ENCODE data around the gene TRAPPC3L.
A peak's percentile ranks its signal among the peaks of the same experiment; 100 is the strongest.

Gene TRAPPC3L

DNA sequence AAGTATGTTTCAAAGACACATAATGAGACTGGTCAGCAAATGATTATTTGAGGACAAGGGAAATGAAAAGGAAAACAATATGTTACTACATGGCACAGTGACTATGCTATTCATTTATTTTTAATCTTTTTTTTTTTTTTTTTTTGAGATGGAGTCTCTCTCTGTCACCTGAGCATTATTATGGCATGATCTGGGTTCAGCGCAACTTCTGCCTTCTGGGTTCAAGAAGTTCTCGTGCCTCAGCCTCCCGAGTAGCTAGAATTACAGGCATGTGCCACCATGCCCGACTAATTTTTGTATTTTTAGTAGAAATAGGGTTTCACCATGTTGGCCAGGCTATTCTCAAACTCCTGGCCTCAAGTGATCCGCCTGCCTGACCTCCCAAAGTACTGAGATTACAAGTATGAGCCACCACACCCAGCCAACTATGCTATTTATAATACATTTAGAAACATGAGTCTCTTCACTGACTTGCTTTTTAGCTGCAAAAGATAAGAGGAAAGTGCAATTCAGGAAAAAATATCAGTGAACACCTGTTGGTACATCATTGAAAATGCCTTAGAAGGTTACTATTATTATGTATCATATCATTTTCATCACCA is 11.4 kb upstream of the TRAPPC3L start:
- no peak for DNase-seq (ENCODE audit: low read depth)

DNA sequence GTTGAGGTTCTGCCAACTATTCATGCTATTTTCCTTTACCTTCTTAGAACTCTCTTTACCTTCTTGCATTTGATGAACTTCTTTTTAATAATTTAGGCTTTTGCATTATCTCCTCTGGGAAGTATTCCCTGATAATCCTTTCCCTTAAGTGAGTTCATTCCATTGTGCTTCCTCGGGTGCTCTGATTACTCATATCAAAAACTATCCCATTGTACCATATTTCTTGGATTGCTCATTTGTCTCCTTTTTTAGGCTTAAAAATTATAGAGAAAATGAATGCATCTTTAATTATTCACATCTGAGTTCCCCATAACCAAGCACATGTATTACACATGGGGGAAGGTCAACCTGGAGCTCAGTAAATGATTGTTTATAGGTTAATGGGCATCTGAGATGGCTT is 10.6 kb upstream of the TRAPPC3L start:
- DNase-seq (ENCODE audit: low read depth) = no peak

DNA sequence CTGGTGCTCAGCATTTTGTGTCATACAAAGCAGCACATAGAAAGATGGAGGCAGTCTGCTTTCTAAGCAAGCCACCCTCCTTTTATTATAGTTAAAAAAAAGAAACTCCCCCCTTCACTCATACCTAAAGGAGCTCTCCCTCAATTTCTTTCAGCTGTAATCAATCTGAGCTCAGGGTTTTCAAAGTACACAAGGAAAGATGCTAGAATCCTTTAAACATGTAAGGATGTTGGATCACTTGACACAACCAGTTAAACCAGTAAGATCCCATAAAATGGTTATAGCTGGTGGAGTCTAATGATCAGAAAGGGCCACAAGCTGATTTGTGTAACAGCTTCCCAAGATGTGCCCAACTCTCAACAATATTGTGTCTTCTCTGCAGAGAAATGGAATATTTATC is 8.0 kb upstream of the TRAPPC3L start, which contains the start of gene CALHM4:
Gene CALHM4, plus strand, starts transcription at position 301 of the 400 bp plus-strand sequence. Its CDS starts 43 bp downstream, at position 344.
- DNase-seq (ENCODE audit: low read depth) = no peak

DNA sequence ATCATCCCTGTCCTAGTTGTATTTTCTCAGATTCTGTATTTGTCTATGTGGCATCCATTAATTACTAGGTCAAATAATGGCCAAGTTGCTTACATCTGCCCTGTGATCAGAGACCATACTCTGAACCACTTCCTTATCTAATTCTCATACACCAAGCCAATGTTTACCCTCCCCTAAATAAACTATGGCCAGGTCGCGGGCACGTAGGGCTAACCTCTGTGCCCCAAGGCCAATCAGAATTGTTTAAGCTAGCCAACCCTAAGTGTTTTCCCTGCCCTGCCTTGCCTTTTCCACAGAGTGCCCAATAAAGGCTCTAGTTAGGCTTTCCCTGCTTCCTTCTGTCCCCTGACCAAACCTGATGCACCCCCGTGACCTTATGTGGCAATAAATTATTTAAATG is 5.3 kb upstream of the TRAPPC3L start:
- DNase-seq (ENCODE audit: low read depth) = no peak

DNA sequence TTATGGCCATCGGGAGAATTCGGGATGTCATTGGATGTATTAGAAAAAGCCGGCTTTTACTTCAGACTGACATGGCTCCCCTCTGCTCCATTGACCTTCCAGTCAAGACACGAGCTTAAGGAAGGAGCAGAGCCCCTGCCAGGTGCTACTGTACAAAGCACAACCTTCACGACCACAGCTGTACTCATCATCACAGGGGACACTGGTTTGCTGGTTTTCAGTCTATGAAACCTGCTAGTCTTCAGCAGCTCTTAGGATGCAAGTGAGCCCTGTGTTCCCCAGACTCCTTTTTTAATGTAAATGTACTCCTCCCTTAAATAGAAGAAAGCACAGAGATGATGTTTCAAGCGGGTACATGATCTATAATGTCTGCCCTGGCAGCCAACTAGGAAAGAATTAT is 1.9 kb upstream of the TRAPPC3L start:
- no peak for DNase-seq (ENCODE audit: low read depth)

DNA sequence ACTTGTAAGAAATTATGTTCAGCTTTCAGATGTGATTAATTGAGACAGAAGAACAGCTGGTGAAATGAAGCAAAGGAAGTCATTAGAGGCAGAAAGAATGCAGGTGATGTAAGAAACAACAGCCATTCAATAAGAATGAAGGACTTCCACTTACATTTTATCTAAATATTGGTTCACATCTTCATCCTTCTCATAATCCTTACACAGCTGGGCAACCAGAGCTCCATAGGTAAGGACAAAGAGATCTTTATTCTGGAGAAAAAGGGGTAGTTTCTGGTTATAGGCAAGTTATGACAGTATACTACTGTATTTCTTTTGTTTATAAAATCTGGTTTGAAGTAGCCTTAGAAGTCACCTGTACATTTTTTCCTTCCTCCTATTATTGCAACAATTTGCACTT is 2.3 kb downstream of the TRAPPC3L start:
- DNase-seq (ENCODE audit: low read depth) = no peak

DNA sequence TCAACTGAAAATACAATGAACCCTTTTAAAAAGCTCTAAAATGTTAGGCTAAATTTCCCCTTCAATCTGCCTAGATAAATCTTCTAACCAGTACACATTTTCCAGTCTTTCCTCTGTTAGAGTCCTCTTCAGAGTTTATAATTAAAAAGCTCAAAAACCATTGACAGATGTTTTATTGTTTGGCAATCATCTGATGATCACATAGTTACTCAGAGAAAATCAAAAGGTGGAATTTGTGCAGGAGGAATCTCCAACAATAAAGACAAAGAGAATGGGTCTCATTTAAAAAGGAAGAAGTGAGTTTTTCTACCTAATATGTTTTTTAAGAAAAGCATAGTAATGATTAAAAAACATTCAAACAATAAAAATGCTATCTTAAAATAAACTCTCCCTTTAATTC is 3.1 kb downstream of the TRAPPC3L start:
- DNase-seq (ENCODE audit: low read depth) = no peak

DNA sequence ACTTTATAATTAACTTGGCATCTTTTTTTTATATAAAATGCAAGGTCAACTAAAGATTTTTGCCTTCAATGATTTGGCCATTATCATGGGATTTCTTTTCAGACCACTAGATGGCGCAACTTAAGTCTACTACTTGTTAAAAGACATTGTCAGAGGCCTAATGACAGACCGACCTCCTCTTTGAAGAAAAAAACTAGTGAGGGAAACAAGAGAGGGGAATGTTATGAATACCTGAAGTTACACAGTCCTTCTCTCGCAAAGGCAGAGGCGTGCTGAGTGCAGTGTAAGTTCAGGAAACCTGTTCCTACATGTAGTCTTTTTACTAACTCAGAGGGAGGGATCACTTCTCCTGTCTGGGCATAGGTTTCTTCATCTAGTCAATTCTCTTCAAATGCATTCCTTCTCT is 9.3 kb downstream of the TRAPPC3L start:
- no peak for DNase-seq (ENCODE audit: low read depth)

DNA sequence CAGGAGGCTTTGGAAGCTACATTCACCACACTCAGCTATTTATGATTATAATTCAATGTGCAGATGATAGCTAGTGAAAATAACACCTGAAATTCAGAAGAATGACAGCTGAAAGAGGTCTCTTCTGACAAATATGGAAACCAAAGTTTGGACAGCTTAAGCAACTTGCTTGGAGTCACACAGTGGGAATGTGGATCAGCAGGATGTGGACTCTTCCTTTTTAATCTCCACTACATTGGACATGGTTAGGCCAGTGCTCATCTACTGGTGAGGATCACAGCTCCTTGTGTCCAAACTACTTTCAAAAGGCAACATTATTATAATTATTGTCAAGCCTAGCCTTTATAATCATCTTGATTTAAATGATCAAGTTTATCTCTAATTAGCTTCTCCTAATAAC is 10.4 kb downstream of the TRAPPC3L start:
- no peak for DNase-seq (ENCODE audit: low read depth)

DNA sequence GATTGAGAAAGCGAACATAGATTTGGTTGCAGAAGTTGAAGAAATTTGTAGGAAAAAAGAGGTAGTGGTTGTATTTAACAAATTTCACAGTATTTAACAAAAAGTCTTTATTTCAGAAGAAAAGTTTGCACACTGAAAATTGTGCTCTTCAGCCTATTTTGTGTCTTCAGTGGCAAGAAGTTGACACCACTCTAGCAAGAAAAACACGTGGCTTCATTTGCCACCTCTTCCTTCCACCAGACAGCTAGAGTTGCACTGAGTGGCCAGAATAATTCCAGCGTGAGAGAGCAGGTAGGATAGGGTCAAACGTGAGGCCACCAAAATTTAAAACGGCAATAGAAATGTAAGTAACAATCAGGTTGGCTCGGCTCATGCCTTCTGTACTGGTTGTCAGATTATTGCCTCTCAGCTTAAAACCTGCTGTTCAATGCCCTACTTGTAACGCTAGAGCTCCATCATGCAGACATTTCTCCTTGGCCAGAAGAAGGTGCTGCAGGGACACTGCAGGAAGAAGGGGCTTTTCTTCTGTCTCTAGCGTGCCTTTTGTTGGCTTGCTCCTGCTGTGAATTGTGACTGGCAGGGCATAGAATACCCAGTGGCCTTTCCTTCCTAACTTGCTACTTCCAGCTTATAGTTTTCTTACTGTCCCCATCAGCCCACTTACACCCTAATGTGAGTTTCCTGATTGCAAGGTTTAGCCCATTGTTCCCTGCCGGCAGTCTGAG is 12.1 kb downstream of the TRAPPC3L start:
- DNase-seq (ENCODE audit: low read depth) = no peak

DNA sequence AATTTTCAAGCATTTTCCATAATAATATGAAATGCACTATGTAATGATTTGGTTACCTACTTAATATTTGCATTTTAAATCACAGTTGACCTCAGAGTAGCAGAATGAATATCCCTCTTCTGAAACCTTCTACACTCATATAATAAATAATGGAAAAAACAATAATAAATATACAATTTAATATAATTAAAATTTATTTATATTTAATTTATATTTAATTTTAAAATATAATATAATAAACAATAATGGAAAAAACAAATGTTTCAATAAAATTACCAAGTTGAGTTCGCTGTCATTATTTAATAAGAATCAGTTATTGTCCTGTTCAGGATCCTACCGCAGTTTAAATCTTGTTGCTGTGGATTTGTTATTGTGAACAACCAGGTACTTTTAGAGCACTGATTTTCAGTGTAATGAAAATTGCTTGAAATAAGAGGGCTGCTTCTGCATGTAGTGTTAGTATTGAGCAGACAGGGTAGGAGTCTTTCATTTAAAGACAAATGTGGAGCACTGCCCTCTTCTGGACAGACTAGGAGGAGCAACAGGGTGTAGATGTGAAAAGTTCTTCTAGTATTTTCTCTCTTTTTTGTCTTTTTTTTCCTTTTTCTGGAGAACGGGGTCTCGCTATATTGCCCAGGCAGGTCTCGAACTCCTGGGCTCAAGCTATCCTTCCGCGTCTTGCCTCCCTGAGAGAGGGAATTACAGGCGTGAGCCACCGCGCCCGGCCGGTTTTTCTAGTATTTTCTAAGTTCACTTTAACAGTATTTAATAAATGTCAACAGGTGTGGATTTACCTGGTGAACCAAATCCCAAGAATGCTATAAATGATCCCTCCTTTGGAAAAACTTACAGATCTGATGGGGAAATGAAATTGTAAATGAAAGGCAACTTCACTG is 13.6 kb downstream of the TRAPPC3L start:
- peak; percentile 16 for DNase-seq (ENCODE audit: low read depth)

DNA sequence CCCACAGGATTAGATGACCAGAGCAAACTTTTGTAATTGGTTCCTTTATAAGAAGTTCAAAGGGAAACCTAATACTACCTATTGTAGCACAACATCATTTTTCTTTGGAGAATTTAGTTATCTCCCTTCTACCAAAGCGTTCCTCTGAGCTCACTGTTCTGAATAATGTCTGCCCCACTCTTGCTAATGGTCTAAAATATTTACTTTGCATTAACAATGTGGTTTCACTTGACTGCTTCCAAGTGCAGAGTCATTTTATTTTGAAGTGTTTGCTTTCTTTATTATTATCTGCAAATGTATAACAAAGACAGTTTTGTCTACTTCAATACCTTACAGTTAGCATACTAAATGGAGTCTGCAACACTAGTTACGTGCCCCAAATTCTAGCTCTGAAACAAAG is 15.0 kb downstream of the TRAPPC3L start:
- DNase-seq (ENCODE audit: low read depth) = no peak

DNA sequence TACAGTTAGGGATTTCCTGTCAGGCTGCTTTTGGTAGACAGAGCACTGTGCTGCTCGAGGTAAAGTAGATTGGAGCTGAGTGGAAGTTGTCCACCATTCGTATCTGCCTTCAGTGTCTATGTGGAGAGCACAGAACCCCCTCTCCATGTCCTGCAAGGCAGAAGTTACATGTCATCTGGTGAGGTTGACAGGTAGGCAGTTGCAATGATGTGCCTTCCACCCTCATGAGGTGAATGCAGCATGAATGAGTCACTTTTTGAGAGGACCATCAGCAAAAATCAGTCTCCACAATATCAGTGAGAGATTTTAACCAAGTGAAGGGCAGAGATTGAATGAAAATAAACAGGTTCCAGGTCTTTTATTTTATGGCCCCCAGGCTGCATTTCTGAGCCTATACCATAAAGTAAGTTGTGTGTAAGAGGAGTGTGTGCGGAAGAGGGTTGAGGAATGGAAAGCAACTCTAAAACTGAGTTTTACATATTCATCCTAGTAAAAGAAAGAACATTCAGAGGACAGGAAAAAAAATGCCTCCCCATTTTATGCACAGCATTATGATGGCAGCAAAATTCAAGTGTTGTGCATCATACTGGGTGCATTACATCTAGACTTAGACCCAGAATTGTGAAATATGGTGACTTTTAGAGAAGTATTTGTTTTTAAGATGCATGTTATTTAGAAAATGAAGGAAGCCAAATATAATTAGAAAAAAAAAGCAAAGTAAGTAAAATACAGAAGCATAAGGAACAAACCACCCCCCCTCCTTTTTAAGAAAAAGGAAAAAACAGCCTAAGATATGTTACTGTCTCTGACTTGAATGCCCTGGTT is 15.8 kb downstream of the TRAPPC3L start:
- no peak for DNase-seq (ENCODE audit: low read depth)

DNA sequence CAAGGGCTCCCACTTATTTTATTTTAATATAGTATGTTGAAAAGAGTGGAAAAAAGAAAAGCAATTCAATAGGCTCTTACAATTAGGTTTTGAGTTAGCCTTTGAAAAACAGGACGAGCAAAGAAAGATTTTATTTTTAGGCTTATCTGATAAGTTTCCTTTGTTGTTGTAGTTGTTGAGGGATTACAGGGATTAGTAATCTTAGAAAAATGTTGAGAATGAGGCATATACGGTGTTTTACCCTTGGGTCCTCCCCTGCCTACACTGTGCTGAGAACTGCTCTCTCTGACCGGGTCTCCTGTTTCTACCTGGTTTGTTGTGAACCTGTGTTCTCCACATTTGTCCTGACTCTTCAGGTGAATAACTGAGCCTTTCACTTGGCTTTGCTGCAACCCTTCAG is 16.7 kb downstream of the TRAPPC3L start:
- DNase-seq (ENCODE audit: low read depth) = no peak

DNA sequence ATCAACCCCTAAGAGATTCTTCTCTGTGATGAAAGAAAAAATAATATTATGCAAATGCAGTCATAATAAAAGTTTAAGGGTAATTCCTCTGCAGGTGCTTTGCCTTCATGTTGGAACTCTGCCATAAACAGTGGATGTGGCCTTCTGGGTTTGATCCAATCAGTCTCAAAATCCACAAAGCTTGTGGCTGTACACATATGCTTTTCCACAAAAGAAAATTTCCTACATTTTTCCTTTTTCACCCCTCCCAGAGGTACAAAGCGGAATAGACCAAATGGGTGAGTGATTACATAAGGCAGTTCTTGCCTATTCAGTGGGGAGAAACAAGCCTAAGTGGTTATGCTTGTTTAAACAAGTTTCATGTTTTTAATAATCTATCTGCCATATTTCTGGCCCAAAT is 17.4 kb downstream of the TRAPPC3L start:
- DNase-seq (ENCODE audit: low read depth) = no peak

DNA sequence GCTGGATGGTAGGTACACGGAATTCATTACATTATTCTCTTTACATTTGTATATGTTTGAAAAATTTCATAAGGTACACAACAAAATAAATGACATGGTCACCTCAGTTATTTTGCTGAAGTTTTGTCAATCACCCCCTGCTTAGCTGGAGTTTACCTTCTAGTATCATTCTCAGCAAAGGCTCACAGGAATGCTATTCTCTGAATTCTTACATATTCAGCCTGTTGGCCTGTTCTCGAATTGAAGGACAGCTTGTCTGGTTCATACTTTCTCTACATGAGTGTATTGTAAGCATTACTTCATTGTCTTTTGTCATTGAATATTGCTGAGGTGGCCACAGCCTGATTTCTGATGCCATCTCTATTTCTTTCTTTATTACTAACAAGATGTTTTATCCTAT is 21.2 kb downstream of the TRAPPC3L start:
- DNase-seq (ENCODE audit: low read depth) = no peak

DNA sequence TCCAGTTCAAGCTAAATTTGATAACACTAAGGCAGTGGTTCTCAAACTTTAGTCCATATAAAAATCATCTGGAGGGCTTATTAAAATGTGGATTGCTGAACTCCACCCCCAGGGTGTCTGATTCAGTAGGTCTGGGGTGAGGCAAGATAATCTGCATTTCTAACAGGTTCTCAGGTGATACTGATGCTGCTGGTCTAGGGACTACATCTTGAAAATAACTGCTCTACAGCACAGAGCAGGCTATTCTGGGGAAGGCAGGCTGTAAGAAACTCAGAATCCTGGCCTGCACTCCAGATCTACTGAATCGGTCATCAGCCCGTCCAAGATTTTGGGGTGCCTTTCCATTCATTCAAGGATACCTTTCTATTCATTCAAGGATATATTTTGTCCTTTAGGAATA is 22.6 kb downstream of the TRAPPC3L start:
- no peak for DNase-seq (ENCODE audit: low read depth)

DNA sequence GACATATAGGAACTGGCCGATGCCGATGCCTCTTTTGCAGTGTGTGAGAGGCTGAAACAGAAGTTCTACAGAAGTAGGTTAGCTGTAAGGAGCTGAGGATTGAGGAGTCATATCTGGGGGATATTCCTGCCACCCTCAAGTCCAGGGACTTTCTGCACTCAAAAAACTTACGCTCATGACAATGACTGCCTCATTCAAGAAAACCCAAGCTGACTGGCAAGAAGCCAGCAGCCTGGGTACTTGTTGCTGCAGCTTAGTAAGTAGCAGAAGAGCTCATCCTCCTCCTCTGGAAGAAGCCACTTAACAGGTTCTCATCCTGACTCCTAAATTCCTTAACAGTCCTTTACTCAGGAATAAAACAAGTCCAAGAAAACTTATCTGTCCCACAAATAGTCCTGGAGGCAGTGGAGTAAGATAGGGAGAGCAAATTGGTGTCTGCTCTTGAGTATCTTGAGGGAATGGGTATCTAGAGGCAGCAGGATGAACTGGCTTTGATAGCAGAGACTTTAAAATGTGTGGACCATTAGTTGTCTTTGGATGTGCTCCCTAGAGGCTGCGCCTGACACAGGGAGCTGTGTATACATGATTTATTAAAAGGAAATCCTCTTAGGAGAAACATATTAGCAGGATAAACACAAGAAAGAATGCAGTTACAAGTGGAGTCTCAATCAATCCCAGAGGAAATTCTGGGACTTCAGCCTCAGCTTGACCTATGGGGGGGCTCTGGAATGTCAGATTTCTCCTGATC is 26.7 kb downstream of the TRAPPC3L start:
- DNase-seq (ENCODE audit: low read depth) = no peak

DNA sequence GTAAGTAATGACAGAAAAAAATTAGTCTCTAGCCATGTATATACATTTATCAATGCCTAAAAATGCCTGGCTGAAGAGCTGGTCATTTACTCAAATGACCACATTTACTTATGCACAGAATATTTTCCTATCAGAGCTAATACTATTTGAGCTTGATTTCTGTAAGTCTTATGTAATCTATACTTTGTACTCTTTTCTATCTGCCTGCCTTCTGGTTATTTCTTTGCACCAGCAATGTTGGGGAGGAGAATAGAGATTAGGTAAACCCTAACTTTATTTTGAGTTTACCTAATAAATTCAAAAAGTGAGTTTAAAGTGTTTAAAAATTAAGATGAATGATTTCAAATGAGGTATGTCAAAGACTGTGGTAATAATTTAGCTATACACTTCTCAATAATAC is 30.3 kb downstream of the TRAPPC3L start:
- DNase-seq (ENCODE audit: low read depth) = no peak

DNA sequence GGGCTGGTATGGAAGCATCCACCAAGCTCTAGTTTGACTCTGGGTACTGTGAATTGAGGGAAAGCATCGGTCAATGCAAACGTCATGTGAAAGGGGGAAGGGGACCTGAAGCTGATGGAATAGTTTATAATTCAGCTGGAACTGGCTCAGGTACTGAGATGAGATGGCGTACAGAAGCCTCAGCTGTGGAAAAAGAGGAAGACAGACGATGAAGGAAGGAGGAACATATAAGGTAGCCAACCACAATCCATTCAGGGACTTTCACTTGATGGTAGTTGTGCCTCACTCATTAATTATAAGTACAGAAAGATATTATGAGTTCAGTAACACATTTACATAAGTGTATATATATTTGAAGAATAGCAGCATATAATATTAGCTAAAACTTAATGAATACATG is 31.4 kb downstream of the TRAPPC3L start:
- DNase-seq (ENCODE audit: low read depth) = no peak

DNA sequence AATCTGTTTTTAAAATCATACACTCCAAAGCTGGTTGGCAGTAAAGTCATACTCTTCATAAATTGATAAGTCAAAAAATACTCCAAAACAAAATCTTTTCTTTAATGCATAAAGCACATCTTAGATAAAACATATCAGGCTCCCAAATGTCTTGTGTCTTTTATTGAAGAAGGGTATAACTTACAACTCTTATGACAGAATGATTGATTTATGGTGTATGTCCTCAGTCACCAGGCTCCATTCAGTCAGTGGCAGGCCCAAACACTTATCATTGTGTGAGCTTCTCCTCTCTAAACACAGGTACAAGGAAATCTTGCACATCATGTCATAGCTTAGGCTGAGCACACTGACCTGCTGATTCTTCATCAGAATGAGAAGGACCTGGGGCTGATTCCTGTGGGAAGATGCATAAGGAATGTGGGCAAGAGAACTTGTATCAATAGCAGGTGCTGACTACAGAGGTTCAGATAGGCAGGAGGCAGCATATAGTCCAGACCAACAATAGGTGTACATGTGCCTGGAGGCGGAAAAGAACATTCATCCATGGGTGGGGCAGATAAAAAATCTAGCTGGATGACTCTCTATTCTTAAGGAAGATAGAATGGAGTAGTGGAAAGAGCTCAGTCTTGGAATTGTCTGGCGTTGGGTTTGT is 32.1 kb downstream of the TRAPPC3L start:
- no peak for DNase-seq (ENCODE audit: low read depth)

All from T-helper 22 cell (primary cell).